GM18951 (cell line): Measurements from ENCODE around the gene IGSF3.

Source experiments
- POLR2A ChIP-seq: IDR thresholded peaks from 4 replicates; pipeline ENCODE4 v1.6.1; 2011; ENCODE audit warnings: mild to moderate bottlenecking; ENCODE audit not compliant: insufficient read length, insufficient read depth; ENCODE audit errors: extremely low read depth
- in situ Hi-C: fragments of 300-500 bp; cut with MboI; formaldehyde crosslinking; loops from one replicate; pipeline ENCODE4 v1.12.0; 2022; ENCODE audit warnings: low sequenced_read_pairs, mixed read lengths, inconsistent platforms; ENCODE audit not compliant: unreplicated experiment

IGSF3 gene

GRCh38 chr1:116533429-116533820 is 134.1 kb downstream of the IGSF3 start:
- in situ Hi-C loops, result no loop called here
- no peak for TF ChIP-seq POLR2A

DNA sequence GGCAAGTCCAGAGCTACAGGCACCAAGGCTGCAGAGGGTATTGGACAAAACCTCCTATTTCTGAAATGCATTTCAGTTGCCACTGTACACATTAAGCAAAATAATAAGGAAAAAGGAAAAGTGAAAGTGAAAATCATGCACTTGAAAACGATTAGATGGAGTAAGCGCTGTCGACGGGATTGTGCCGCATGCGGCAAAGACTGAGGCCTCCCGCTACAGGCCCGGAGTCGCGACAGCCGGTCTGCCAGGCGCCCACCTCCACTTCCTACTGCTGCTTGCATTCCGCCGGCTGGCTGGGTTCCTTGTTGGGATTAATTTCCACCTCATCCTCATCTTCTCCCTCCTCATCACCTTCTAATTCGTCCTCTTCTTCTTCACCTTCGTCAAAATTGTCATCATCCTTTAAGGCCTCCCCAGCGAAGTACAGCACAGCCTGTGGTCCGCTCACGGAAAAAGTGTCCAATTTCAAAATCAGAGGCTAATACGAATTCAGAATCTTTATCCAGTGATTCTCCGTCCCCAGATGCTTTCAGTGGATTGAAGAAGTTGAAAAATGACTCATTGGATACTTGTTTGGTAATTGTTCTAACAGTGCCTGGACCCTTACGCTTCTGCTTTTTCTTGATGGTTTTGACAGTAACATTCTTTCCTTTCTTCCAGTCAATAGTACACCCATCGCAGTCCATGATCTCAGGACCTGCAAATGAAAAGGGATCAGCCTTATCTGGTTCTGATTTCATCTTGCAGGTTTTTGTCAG is 134.7 kb downstream of the IGSF3 start:
- no peak for TF ChIP-seq POLR2A

DNA sequence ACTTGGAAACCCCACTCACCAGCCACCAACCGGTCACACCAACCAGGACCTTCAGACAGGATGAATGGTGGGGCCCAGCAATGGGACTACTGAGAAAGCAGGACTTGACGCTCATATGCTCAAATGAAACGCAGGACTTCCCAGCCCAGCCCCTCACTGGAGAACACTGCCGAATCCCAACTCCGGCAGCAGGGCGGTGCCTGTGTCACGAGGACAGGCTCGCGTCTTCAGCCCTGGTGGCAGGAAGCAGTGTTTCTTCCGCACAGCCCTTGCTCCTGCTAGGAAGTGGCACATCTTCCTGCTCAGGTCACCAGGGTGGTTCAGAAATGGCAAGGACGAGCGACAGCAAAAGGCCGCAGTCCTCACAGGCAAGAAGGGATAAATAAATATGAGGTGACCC is 135.6 kb downstream of the IGSF3 start:
- TF ChIP-seq POLR2A, result no peak
- in situ Hi-C loops, result no loop called here

More for the DNA sequence above, 134.7 kb downstream of the IGSF3 start:
- in situ Hi-C loops, result no loop called here

DNA sequence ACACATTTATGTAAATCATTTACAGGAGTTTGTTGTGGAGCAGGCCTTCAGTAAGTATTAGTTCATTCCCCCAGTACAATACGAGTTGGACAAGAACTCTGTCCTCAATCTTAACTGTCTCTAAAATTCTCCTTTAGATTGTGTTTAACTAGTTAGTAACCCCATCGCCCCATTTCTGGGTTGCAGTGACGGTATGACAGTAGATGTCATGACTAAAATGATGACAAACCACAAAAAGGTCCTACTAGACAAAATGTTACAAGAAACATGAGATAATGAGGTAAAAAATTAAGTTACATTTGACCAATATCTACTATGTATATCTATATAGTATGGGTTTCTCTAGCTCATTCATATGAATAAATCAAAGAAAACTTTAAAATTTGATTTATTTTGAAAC is 137.9 kb downstream of the IGSF3 start:
- in situ Hi-C loops, result no loop called here

GRCh38 chr1:116529199-116529631 is 138.3 kb downstream of the IGSF3 start:
- in situ Hi-C loops, result no loop called here
- TF ChIP-seq POLR2A, result no peak

More for the DNA sequence above, 137.9 kb downstream of the IGSF3 start:
- no peak for TF ChIP-seq POLR2A

GRCh38 chr1:116528329-116529083 is 139.0 kb downstream of the IGSF3 start:
- in situ Hi-C loops, result no loop called here
- no peak for TF ChIP-seq POLR2A

GRCh38 chr1:116525440-116525839 is 142.1 kb downstream of the IGSF3 start:
- in situ Hi-C loops, result no loop called here
- no peak for TF ChIP-seq POLR2A
